ENCODE measurements around the gene PARN.
"Not testable (repeated sequence)": the region's sequence is repeated elsewhere in the genome, so short reads cannot be mapped to it uniquely, and the experiment has no call there.

Gene PARN

DNA sequence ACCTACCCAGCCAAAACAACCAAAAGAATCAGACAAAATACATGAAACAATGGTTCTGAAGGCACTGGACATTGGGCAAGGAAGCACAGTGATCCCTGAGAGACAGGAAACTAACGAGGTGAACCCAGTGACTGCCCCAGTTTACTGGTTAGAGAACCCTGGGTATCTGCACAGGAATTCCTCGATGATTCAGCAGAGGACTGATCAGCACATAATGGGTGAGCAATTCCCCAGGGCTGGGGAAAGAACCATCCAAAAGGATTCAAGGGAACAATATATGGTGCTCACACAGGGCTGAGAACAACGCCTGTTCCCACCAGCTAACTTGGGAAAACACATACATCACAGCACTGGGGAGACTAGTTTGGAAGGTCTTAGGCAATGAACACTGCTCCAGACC lies 167.2 kb downstream of the PARN start:
- no peak for DNase-seq

DNA sequence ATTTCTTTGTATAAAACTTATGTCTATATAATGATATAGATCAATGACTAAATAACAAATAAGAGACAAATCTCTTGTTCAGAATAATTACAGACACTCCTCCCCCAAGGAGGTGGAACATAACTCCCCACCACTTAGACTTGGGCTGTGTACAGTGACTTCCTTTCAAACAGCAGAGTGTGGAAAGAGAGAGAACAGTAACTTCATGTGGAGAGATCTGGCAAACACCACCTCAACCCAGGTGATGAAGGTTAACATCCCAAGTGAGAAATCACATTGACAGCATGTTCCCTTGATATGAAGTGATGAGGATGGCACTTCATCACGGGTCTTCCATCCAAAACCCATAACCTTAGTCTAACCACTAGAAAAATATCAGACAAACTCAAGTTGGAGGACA lies 169.3 kb downstream of the PARN start:
- no peak for DNase-seq

DNA sequence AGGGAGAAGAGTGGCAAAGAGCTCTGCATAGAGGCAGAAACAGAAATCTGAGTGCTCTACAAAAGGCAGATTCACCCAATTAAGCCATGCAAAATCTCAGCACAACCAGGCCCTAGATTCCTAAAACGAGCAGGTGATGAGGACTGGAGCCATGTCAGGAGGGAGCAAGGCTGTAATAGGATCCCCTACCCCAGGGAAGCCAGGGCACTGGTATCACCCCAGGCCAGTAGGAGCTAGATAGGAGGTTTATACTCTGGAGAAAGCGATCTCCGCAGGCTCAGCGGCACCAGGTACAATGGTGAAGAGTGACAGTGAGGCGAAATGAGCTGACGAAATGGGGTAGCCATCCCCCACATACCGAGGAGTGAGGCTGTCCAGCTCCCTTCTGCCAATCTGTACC lies 171.5 kb downstream of the PARN start:
- DNase-seq: no peak

DNA sequence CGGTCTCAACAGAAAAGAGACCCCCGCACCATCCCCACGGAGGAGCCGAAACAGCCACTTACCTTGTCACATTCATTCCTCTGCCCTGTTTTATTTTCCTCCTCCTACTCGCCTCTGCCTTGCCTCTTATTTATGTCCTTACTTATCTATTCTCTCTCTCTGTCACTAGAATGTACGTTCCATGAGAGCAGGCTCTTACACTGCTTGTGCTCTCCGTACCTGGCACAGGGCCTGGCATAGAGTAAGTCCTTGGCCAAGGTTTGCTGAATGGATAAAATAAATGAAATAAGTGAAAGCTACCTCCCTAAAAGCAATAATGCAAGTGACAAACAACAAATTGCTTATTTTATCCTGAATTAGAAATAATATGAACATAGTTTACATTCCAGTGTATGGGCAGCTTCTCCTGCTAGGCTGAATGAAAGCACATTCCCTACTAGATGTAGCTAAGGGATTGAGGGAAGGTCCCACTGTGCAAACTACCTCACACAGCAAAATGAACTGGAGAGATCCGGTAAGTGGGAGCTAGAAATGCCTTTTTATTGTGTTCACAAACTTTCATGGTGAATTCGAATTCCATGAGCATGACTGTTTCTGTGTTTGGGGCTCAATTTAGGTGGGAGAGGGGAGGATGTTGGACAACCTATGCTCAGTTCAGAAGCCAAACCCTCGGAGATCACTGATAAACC lies 173.1 kb downstream of the PARN start:
- no peak for DNase-seq

DNA sequence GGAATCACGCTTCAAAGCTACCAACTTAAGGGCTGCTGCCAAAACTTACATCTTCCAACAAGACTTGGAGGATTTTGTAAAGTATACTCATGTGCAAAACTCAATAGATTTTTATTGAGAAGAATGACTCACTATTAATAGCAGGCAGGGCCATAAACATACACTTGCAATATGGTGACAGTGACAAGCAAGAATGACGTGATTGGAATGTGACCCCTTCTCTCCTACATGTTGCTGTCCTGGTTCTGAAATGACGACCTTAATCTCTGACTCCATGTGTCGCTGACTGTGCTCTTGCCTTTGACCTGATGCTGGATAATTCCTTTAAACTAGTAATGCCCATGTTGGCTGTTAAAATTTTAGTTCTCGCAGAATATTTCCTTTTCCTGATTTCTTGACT lies 174.5 kb downstream of the PARN start:
- DNase-seq: no peak

DNA sequence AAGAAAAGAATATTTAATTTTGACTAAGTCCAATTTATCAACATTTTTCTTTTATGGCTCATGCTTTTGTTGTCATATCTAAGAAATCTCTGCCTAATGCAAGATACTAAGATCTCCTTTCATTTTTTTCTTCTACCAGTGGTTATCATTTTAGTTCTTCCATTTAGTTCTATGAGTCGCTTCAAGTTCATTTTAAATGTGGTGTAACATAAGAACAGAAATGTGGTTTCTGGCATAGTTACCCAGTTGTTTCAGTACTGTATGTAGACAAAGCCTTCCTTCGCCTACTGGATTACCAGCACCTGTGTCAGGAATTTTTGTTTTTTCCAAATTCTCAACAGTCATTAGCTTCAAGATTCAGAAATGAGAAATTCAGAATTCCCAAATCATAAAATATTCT lies 175.7 kb downstream of the PARN start:
- no peak for DNase-seq

DNA sequence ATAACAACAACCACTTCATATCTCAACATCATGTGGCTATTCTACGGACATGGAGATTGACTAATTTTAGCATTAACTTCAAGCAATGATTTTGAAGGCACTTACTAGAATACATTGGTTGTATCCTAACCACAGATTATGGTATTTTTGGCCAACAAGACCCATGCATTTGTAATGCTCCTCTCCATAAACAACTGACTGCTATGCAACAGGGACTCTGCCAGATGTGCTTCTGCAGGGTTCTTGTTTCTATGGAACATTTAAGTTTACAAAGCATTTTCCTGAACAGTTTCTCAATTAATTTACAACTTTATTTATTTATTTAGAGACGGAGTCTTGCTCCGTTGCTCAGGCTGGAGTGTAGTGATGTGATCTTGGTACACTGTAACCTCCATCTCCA lies 178.0 kb downstream of the PARN start:
- DNase-seq: no peak

DNA sequence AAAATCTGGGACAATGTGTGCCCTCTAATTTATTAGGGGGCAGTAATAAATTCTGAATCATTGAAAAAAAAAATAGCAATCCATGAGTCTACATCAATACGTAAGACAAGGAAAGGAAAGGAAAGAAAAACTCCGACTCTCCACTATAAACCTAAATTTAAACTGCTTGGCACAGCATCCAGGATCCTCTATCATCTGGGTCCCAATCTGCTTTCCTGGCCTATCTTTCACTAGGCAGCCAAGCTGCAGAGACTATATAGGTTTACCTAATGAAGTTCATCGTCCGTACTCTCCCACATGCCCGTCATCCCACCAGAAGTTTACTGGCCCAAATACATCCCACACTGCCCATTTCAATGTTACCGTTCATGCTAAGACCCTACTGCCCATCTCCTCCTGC lies 179.2 kb downstream of the PARN start:
- DNase-seq: no peak

DNA sequence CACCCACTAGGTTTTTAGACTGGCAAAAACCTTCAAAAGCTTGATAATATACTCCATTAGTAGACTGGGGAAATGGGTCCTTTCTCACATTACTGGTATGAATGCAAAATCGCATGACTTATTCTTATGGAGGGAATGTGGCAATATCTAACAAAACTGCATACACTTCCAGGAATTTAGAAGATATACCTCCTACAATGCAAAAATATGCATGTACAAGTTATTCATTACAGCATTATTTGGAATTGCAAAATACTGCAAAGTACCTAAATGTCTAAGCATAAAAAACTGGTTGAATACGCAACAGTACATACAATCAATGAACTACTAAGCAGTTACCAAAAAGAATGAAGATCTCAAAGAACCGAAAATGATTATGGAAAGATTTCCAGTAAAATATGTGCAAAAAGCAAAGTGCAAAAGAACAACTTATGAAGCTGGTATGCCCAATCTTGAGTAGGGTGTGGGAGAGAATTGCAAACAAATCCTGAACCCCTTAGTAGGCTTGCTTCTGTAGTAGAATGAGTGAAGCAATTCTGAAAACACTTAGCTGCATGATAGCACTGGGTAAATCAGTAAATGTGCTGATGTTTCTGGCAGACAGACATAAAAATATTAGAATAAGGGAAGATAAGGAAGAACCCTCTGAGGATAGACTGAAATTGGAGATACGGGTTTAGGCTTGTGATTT lies 180.1 kb downstream of the PARN start:
- no peak for DNase-seq

DNA sequence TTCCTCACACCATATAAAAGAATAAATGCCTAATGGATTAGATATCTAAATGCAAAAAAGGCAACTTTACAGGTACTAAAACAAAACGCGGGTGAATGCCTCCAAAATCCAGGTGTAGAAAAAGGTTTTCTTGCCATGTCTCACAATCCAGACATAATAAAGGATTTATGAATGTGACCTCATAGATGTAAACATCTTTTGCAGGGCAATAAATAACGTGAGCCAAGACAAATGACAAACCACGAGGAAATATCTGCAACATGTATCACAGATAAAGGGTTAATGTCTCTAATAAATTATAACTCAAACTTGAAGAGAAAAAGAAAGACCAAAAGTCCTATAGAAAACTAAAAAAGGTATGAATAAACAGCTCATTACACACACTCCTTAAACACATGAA lies 180.7 kb downstream of the PARN start:
- DNase-seq: no peak

DNA sequence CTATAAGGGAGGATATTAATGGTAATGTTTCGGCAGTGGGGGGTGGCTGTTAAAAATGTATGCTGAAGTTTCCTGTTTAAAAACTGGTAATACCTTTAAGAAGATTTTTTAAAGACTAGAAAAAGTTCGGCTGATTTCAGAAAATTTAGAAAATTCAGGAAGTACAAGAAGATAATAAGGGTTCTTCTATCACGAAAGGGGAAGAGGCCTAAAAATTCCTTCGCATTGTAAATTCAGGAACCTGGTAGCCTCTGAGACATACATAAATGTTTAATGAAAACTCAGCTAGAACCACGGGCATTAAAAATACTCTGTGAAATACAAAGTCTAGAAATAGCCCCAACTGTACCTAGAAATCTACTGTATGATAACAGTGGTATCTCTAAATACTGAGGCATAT lies 181.2 kb downstream of the PARN start:
- no peak for DNase-seq

DNA sequence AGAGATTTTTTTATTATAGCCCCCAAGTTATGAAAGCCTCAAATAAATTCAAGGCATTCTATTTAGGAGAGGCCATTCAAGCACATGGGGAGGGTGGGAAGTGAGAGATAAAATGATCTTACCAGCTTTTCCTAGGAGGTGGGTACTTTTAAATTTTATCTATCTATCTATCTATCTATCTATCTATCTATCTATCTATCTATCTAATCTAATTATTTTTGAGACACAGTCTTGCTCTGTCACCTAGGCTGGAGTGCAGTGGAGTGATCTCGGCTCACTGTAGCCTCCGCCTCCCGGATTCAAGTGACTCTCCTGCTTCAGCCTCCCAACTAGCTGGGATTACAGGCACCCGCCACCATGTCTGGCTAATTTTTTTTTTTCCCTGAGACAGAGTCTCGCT lies 182.3 kb downstream of the PARN start:
- DNase-seq: no peak

DNA sequence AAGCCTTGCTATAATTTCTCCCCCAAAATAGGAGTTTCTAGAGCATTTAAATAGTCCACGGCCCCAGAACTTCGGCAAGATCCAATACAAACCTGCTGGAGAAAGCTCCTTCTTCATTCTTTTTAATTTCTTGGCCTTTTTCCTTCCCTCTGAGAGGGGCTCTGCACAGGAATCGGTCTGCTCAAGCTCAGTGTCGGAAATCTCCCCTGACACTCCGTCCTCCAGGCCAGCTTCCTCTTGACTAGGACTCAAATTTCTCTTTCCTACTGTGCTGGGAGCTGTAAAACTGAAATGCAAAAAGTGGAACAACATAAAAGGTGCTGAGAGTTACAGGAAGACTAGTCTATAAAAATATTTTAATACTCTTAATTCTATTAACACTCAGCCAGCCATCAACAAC lies 183.3 kb downstream of the PARN start:
- DNase-seq: no peak

DNA sequence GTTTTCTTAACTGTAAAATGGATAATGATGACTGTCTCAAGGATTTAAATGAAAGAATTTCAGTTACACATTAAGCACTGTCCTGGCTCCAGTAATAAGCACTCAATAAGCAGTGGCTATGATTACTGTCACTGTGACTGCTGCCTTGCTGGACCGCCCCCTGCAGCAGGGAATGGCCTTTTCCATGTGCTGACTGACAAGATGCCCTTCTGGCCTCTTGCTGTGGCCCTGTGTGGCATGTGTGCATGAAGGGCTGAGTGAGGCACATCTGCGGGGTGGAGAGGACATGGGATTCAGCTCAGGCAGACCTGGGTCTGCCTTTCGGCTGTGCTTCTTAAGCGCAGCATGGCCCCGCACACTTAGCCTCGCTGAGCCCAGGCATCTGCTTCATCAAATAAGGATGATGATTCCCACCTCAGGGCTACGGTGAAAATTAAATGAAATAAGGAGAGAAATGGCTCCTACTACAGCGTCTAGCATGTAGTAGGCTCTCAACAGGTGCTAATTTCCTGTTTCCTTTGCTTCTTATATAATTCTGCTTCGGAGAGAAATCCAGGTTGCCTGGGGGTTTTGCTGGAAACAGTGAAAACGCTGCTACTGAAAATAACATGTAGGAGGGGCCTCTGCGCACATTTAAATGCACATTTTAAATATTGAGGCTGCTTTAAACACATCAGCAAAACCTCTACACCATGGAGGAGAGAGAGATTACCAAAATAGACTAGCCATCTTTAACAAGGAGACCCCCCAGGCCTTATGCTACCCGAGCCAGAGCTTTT lies 183.9 kb downstream of the PARN start:
- DNase-seq: no peak

DNA sequence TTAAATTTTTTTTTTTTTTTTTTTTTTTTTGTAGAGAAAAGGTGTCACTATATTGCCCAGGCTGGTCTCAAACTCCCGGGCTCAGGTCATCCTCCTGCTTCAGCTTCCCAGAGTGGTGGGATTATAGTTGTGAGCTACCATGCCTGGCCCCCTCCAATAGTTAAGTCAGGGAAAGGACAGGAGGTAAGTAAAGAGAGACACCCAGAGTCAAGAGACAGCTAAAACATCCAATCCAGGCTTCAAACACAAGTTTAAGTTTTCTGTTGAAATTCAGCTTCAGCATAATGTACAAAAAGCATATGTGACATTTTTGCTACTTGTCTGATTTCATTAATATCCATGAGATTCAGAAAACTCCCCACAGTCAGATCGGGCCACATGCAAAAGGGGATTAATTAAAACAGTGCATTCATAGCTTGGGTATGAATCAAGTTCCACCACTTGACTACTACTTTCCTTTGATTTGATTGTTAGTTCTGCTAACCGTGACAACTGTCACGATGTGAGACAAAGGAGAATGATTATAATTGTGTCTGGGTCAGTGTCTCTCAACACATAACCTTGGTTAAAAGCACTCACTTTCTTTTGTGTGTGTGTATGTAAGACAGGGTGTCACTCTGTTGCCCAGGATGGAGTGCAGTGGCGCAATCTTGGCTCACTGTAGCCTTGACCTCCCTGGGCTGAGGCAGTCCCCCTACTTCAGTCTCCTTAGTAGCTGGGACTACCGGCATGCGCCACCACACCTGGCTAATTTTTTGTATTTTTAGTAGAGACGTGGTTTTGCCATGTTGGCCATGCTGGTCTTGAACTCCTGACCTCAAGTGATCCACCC lies 184.9 kb downstream of the PARN start:
- DNase-seq: no peak

DNA sequence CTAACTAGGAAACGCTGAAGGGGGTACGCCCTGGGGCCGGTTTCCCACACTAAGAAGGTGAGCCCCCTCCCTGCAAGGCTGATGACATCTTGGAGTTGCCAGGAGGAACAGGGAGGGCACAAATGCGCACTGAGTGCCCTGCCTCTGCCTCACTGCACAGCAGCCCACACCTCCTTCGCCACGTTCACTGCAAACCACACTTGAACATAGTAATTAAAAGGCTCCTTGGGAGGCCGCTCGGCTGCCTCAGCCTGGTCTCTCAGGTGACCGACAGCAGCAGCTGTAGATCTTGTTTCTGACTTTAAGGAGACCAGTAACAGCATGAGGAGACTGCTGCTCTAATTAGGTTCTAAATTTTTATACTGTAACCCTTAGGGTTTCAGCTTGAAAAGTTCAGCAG lies 188.5 kb downstream of the PARN start:
- not testable (repeated sequence) for DNase-seq

DNA sequence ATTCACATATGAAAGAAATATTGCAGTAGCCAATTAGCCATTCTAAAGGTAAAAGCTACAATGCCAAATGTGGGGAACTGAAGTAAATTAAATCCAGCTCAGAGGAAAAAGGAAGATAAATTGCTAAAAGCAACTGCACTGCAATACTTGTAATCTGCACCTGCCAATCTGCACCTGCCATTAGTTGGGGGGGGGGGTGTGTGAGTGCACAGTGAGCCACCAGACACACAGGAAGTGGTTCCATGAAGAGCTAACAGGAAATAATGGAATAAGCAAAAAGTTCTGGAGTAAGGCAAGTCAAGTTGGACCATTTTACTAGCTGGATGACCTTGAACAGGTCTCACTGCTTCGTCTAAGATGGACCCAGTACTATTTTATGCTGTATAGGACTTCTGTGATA lies 191.8 kb downstream of the PARN start:
- no peak for DNase-seq

DNA sequence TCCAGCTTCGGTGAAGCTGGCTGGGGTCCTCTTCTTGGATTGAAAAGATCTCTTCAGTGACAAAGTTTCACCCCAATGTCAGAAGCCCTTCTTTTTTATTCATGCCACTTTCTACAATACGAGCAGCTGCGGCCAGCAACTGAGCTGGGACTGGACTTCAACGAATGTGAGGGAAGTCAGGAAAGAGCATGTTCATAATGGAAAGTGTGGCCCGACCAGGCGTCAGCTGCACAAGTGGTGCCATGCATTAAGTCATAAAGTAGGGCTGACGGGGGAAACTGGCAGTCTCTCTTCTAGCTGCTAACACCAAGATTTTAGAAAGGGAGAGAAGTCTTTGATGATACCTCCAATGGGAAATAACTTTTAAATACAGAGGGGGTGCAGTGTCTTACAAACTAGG lies 192.6 kb downstream of the PARN start:
- no peak for DNase-seq

DNA sequence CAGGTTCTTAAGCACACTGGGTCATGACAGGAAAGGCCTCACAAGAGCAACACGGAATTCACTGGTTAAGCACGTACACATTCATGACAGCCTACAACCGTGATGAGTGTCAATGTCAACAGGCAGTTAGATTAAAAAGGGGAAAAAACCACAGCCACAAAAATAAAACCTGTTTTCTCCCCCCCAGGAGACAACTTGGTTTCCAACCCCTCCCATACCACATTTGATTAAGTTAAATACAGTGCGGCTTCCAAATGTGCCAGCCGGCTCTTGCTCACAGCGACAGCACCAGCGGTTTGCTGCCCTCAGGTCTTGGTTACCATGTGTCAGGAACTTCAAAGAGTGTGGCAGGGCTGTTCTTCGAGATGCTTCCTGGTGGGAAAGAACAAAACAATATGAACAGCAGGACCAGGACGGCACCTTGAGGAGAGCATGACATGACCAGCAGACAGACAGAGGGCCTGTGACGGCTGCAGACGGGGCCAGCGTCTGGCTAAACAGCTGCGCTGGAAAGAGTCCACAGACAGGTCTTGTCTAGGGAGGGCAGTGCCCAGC lies 193.6 kb downstream of the PARN start:
- peak; percentile 3 to 7 for DNase-seq

DNA sequence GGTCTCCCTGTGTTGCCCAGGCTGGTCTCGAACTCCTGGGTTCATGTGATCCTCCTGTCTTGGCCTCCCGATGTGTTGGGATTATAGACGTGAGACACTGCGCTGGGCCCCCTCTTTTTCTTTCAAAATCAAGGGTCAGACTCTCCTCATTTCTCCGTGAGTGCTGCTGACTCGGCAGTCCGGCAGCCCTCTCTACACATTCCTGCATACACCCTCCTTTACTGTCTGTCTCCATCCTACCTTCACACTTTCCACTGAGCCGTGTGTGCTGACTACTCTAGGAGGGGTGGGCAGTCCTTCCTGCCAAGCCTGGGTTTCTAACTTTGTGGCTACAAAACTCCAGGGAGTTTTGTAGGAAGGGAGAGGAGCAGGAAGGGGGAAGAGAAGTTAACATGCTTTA lies 195.2 kb downstream of the PARN start:
- no peak for DNase-seq

DNA sequence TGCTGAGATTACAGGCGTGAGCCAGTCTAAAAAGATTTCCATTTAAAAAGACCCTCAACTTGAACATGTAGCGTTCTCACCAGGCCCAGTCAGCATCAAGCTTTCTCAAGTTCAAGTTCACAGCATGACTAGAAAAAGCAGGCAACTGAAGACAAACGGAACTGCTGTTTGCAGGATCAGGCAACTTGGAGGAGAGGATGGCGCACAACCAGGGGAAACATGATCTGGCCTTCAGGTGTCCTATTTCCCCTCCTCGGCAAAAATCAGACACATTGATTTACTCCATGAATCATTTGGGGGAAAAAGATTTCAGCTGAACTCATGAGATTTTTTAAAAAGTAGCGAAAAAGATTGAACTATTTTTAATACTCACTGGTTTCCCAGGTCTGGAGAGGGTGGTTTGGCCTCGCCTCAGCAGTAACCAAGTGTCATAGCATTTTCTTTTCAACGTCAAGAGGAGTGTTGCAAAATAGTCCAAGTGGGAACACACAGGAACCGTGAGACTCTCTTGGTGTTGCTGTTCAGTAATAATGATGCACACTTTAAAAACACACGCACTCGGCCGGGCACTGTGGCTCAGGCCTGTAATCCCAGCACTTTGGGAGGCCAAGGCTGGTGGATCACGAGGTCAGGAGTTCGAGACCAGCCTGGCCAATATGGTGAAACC lies 201.0 kb downstream of the PARN start:
- DNase-seq: not testable (repeated sequence)

DNA sequence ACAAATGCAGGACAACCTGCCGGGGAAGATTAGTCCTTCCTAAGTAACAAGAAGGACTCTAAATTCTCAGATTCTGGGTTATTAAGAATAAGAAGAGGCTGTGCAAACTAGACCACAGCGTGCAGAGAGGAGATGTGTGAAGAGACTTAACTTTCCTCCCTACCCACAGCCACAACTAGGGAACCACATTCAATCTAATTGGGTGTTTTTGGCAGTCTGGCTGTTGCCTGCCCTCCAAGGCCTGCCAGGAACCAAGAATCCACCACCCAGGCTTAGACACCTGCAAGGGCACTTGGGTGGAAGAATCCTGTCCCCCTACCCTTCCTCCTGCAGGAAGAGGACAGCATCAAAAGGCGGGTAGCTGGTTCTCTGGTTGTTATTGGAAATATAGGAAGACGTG lies 202.0 kb downstream of the PARN start:
- no peak for DNase-seq

All from CD4-positive, alpha-beta T cell treated with Interleukin-1 beta for 1 hour (primary cell).